ENCODE results near the gene KIRREL1.

GRCh38 chr1:158059984-158060383 is 66.5 kb downstream of the KIRREL1 start:
- TF ChIP-seq RAD21 (IDR thresholded peaks at IDR 0.05; ENCODE audit: low read depth) (no peak), CEBPB (IDR thresholded peaks at IDR 0.05) (no peak), MAX (IDR thresholded peaks at IDR 0.05) (no peak), TAF1 (IDR thresholded peaks at IDR 0.05; ENCODE audit: low read depth) (no peak), TEAD4 (IDR thresholded peaks at IDR 0.05) (no peak), NFIC (IDR thresholded peaks at IDR 0.05) (no peak), EP300 (IDR thresholded peaks at IDR 0.05; ENCODE audit: borderline replicate concordance) (no peak), YY1 (IDR thresholded peaks at IDR 0.05; ENCODE audit: low read depth) (no peak), USF1 (IDR thresholded peaks at IDR 0.05) (no peak)
